Neural progenitor cell (in vitro differentiated cells): ENCODE data around the gene CLEC1B. TPM values are rescaled to one million over a fixed set of nuclear protein-coding genes. Genes with fewer than 3 reads are reported as not detected.

Experiments used
- DNase-seq: peaks from one replicate; pipeline ENCODE4 v3.0.0-alpha.2; 2016; ENCODE audit warnings: low spot score
- H2AFZ ChIP-seq: fragments of 200-600 bp; sonication (generic); replicated peaks from 2 replicates; pipeline ENCODE4 v1.6.1; 2016; ENCODE audit warnings: antibody characterized with exemption
- H3F3A ChIP-seq: fragments of 200-600 bp; sonication (generic); 2 replicates; pipeline ENCODE4 v1.6.1; 2016; ENCODE audit warnings: antibody characterized with exemption, low read depth
- H3K27ac ChIP-seq: fragments of 200-600 bp; sonication (generic); 2 replicates; pipeline ENCODE4 v1.5.1; 2016; ENCODE audit warnings: mild to moderate bottlenecking
- H3K27me3 ChIP-seq: fragments of 200-600 bp; sonication (generic); 2 replicates; pipeline ENCODE4 v1.6.1; 2016; ENCODE audit warnings: mild to moderate bottlenecking, moderate library complexity
- H3K36me3 ChIP-seq: fragments of 200-600 bp; sonication (generic); 2 replicates; pipeline ENCODE4 v1.5.1; 2016
- H3K4me1 ChIP-seq: fragments of 200-600 bp; sonication (generic); 2 replicates; pipeline ENCODE4 v1.6.1; 2016; ENCODE audit warnings: mixed run types
- H3K4me2 ChIP-seq: fragments of 200-600 bp; sonication (generic); 2 replicates; pipeline ENCODE4 v1.6.1; 2016
- H3K4me3 ChIP-seq: fragments of 200-600 bp; sonication (generic); 2 replicates; pipeline ENCODE4 v1.5.1; 2016
- H3K79me2 ChIP-seq: fragments of 200-600 bp; sonication (generic); 2 replicates; pipeline ENCODE4 v1.6.1; 2016; ENCODE audit warnings: low read depth
- H3K9ac ChIP-seq: fragments of 200-600 bp; sonication (generic); 2 replicates; pipeline ENCODE4 v1.6.1; 2016
- H3K9me3 ChIP-seq: fragments of 200-600 bp; sonication (generic); 2 replicates; pipeline ENCODE4 v1.5.1; 2016; ENCODE audit warnings: low read depth
- H4K20me1 ChIP-seq: fragments of 200-600 bp; sonication (generic); 2 replicates; pipeline ENCODE4 v1.6.1; 2016; ENCODE audit warnings: low read depth
- H3K27ac Mint-ChIP-seq: 3 replicates; pipeline ENCODE4 v1.8.0; 2021; ENCODE audit warnings: mixed read lengths
- H3K27me3 Mint-ChIP-seq: 2 replicates; pipeline ENCODE4 v1.8.0; 2022; ENCODE audit warnings: low read depth, mild to moderate bottlenecking, inconsistent platforms, moderate library complexity, mixed read lengths; ENCODE audit not compliant: insufficient read depth
- H3K36me3 Mint-ChIP-seq: 3 replicates; pipeline ENCODE4 v1.8.0; 2021; ENCODE audit warnings: mixed read lengths
- H3K4me1 Mint-ChIP-seq: 3 replicates; pipeline ENCODE4 v1.8.0; 2021; ENCODE audit warnings: mixed read lengths
- H3K4me3 Mint-ChIP-seq: 3 replicates; pipeline ENCODE4 v1.8.0; 2021; ENCODE audit warnings: mild to moderate bottlenecking, moderate library complexity, mixed read lengths
- H3K9me3 Mint-ChIP-seq: 3 replicates; pipeline ENCODE4 v1.8.0; 2020; ENCODE audit warnings: mixed read lengths
- EZH2 ChIP-seq: fragments of 200-600 bp; sonication (generic); IDR thresholded peaks from 2 replicates; pipeline ENCODE4 v1.6.1; 2017; ENCODE audit warnings: antibody characterized with exemption, mild to moderate bottlenecking, moderate library complexity
- EZH2phosphoT487 ChIP-seq: fragments of 200-600 bp; sonication (generic); IDR thresholded peaks from 2 replicates; pipeline ENCODE4 v1.6.1; 2017; ENCODE audit warnings: antibody characterized with exemption
- total RNA-seq: library from RNA; depleted of rRNA; stranded (reverse); fragments of >200 nt; gene quantifications from 2 replicates; pipeline ENCODE4 v1.2.3, GENCODE V29; 2015; ENCODE audit warnings: low replicate concordance
- TF ChIP-seq, protein P1 (sequence below): fragments of 200-600 bp; sonication (generic); IDR thresholded peaks from 2 replicates; pipeline ENCODE4 v1.5.1; 2017; ENCODE audit warnings: antibody characterized with exemption, mild to moderate bottlenecking

CLEC1B gene
- total RNA-seq, 1 donor from 2014 or later: not detected

DNA sequence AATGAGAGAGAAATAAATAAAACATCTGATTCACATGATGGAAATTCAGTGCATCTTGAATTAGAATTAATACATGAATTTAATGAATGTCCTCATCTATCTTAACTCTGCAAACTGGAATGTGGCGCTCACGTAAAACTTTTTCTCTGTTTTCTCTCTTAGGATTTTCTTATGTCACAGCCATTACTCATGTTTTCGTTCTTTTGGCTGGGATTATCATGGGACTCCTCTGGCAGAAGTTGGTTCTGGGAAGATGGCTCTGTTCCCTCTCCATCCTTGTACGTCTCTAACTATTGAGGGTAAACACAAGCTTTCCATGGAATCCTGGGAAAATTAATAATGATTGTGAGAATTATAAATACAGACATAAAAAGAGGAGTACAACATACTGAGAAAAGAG, 16.5 kb upstream of the CLEC1B start:
- no peak overlapping the region for H3K4me2 ChIP-seq
- no peak for DNase-seq
- H3K27me3 Mint-ChIP-seq: no peaks in the 10 kb centered on the region
- H3K9me3 ChIP-seq: no peaks in the 10 kb centered on the region
- TF ChIP-seq EZH2 (no peak), EZH2phosphoT487 (no peak)
- TF ChIP-seq, protein P1, sequence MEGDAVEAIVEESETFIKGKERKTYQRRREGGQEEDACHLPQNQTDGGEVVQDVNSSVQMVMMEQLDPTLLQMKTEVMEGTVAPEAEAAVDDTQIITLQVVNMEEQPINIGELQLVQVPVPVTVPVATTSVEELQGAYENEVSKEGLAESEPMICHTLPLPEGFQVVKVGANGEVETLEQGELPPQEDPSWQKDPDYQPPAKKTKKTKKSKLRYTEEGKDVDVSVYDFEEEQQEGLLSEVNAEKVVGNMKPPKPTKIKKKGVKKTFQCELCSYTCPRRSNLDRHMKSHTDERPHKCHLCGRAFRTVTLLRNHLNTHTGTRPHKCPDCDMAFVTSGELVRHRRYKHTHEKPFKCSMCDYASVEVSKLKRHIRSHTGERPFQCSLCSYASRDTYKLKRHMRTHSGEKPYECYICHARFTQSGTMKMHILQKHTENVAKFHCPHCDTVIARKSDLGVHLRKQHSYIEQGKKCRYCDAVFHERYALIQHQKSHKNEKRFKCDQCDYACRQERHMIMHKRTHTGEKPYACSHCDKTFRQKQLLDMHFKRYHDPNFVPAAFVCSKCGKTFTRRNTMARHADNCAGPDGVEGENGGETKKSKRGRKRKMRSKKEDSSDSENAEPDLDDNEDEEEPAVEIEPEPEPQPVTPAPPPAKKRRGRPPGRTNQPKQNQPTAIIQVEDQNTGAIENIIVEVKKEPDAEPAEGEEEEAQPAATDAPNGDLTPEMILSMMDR: no peak
- no peaks in the 10 kb centered on the region for H3F3A ChIP-seq
- H3K4me1 Mint-ChIP-seq: peaks cover 5% of the 10 kb centered on the region
- no peaks in the 10 kb centered on the region for H3K4me1 ChIP-seq
- H3K27me3 ChIP-seq: no peaks in the 10 kb centered on the region
- no peaks in the 10 kb centered on the region for H3K79me2 ChIP-seq
- H3K36me3 ChIP-seq: no peaks in the 10 kb centered on the region
- no peak overlapping the region for H3K4me3 Mint-ChIP-seq
- no peaks in the 10 kb centered on the region for H3K36me3 Mint-ChIP-seq
- no peak overlapping the region for H3K27ac ChIP-seq
- no peak overlapping the region for H3K27ac Mint-ChIP-seq
- H3K9ac ChIP-seq: no peak overlapping the region
- no peak overlapping the region for H3K4me3 ChIP-seq
- no peaks in the 10 kb centered on the region for H4K20me1 ChIP-seq
- no peak overlapping the region for H2AFZ ChIP-seq
- no peaks in the 10 kb centered on the region for H3K9me3 Mint-ChIP-seq

DNA sequence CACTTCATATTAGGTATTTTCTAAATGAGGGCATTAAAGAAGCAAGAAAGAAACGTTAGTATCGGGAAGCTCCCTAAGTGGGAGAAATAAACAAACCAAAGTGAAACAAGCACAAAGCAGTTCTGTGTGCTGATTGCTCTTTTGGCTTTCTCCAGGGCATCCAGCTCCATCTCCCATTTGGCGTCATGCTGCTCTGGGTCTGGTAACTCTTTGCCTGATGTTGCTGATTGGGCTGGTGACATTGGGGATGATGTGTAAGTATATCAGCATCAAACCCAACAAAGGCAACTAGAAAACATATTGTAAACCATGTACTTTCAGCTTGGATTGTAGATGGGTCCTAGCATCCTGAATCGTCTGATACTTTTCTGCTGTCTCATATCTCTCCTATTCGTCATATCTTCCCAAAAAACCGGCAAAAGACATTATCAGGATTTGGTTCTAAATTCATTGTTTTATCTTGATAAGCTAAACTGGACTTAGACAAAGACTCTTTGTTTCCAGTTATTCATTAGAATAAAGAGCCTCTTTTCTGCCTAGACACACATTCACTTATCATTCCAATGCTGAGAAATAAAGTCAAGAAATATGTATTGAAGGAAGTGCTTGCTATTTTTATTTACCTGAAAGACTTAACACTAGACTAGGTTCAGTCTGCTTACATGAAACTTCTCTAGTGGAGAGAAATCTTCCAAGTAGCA, 13.9 kb upstream of the CLEC1B start:
- Histone ChIP-seq H3K9ac (no peak overlapping the region), H3K4me1 (no peaks in the 10 kb centered on the region), H3K79me2 (no peaks in the 10 kb centered on the region), H3F3A (no peaks in the 10 kb centered on the region), H3K36me3 (no peaks in the 10 kb centered on the region), H2AFZ (no peak overlapping the region), H3K27ac (no peak overlapping the region), H3K9me3 (no peaks in the 10 kb centered on the region), H4K20me1 (no peaks in the 10 kb centered on the region), H3K4me3 (no peak overlapping the region), H3K4me2 (no peak overlapping the region), H3K27me3 (no peaks in the 10 kb centered on the region)
- TF ChIP-seq EZH2phosphoT487: no peak
- no peak for TF ChIP-seq EZH2
- TF ChIP-seq, protein P1: no peak
- Mint-ChIP-seq H3K4me1 (peaks cover 5% of the 10 kb centered on the region), H3K27ac (no peak overlapping the region), H3K36me3 (no peaks in the 10 kb centered on the region), H3K4me3 (no peak overlapping the region), H3K27me3 (no peaks in the 10 kb centered on the region), H3K9me3 (no peaks in the 10 kb centered on the region)
- DNase-seq: no peak

DNA sequence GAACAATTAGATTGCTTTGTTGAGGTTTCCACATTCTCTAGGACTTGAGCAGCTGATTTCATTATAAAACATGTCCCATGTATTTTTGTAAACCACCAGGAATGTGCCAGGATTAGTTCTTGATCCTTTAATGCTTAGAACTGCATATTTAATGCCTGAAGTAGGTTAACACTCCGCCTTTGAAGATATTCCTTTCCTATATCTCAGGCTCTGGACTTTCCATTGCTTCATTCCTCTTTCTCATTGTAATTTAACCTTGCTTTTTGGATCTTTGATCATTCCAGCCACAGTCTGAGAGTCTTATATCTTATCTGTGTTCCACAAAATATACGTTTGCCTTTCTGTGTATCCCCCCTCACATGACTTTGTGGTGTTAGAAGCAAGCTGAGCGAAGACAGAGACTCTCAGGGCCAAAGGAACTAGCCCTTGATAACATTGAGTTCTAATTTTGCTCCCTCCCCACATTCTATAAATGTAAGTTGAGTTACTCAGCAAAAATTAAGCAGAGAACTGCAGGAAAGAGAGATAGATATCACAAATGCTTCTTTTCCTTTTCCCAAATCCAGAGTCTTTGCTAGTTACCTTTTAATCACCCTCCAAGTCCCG, 2.4 kb upstream of the CLEC1B start:
- Histone ChIP-seq H3K9me3 (no peaks in the 10 kb centered on the region), H3K27me3 (no peaks in the 10 kb centered on the region), H3K79me2 (no peaks in the 10 kb centered on the region), H3K4me2 (no peak overlapping the region), H3F3A (no peaks in the 10 kb centered on the region), H3K9ac (no peak overlapping the region), H3K4me3 (no peak overlapping the region), H3K27ac (no peak overlapping the region), H3K36me3 (no peaks in the 10 kb centered on the region), H4K20me1 (no peaks in the 10 kb centered on the region), H3K4me1 (no peaks in the 10 kb centered on the region), H2AFZ (no peak overlapping the region)
- Mint-ChIP-seq H3K36me3 (no peaks in the 10 kb centered on the region), H3K4me1 (no peaks in the 10 kb centered on the region), H3K27ac (no peak overlapping the region), H3K27me3 (no peaks in the 10 kb centered on the region), H3K9me3 (no peaks in the 10 kb centered on the region), H3K4me3 (no peak overlapping the region)
- TF ChIP-seq, protein P1: no peak
- TF ChIP-seq EZH2phosphoT487 (no peak), EZH2 (no peak)
- no peak for DNase-seq
